Measurements from ENCODE around the gene MAB21L3. TPM values are rescaled to one million over a fixed set of nuclear protein-coding genes. Genes with fewer than 3 reads are reported as not detected.

Gene MAB21L3
- total RNA-seq, 1 donor from 2014 or later = 0.21 TPM

DNA sequence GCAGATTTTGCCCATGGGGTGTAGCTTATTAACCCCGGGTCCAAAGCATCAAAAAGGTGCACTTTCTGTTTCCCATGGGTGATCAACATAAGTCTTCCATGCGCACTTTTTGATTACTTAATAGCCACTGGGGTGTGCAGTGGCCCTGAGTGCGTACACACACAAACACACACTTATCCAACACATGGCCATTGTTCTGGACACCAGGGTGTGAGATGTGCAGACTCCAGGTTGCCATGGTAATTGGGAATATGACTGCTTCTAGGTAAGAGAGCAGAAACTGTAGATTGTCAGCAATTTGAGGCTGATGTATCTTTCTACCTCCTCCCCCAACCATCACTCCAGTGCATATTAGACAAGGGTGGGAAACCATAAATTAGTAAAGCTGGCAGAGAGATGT lies 68.8 kb downstream of the MAB21L3 start:
- TF ChIP-seq, protein P1, sequence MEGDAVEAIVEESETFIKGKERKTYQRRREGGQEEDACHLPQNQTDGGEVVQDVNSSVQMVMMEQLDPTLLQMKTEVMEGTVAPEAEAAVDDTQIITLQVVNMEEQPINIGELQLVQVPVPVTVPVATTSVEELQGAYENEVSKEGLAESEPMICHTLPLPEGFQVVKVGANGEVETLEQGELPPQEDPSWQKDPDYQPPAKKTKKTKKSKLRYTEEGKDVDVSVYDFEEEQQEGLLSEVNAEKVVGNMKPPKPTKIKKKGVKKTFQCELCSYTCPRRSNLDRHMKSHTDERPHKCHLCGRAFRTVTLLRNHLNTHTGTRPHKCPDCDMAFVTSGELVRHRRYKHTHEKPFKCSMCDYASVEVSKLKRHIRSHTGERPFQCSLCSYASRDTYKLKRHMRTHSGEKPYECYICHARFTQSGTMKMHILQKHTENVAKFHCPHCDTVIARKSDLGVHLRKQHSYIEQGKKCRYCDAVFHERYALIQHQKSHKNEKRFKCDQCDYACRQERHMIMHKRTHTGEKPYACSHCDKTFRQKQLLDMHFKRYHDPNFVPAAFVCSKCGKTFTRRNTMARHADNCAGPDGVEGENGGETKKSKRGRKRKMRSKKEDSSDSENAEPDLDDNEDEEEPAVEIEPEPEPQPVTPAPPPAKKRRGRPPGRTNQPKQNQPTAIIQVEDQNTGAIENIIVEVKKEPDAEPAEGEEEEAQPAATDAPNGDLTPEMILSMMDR (IDR thresholded peaks at IDR 0.05; ENCODE audit: insufficient read depth, low read length, poor library complexity, severe bottlenecking) = no peak
- no peak for DNase-seq (ENCODE audit: low read depth)
- H3K36me3 ChIP-seq (ENCODE audit: control insufficient read depth, insufficient read depth, low read length) = no peaks in the 10 kb centered on the region

DNA sequence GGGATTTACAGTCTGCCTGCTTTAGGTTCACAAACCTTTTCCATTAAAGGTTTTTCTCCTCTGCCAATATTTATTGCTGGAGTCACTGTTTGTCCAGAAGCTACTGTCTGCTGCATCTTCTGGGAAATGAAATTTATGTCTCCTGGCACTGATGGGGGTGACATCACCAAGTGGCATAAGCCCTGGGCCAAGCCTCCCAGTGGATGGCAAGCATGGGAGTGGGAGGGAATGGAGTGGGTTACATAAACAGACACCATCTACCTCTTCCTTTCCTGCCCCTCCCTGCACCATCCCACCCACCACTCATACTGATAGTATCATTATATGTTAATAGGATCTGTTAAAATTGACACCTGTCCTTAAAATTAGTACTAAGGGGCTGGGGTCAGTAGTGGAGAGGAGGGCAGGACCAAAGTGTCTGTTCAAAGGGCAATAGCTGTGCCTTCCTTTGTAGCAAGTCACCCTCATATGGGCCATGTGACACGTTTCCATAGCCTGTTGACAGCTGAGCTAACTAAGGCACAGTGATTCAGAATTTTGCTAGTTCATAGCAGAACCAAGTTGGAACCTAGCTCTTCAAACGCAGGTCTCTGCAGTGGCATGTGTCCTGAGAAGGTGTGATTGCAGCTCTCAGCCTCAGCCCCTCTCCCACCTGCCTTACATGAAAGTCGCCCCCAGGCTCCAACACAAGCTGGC lies 71.0 kb downstream of the MAB21L3 start:
- Histone ChIP-seq H3K36me3 (ENCODE audit: control insufficient read depth, insufficient read depth, low read length) (no peaks in the 10 kb centered on the region), H3K4me3 (ENCODE audit: low read depth, low read length) (no peak overlapping the region), H3K27me3 (ENCODE audit: control insufficient read depth, insufficient read depth, low read length) (peaks cover 3% of the 10 kb centered on the region)
- DNase-seq (ENCODE audit: low read depth) = no peak
- TF ChIP-seq, protein P1 (IDR thresholded peaks at IDR 0.05; ENCODE audit: insufficient read depth, low read length, poor library complexity, severe bottlenecking) = no peak

More for the DNA sequence above, 68.8 kb downstream of the MAB21L3 start:
- H3K4me3 ChIP-seq (ENCODE audit: low read depth, low read length) = no peak overlapping the region
- H3K27me3 ChIP-seq (ENCODE audit: control insufficient read depth, insufficient read depth, low read length) = peaks cover 10% of the 10 kb centered on the region

Other genes starting within 250 kb of the MAB21L3 start
- 12.9 and 17.6 TPM in 2 replicates for gene SLC22A15, start 134.9 kb upstream of the MAB21L3 start, total RNA-seq